AG10803 (cell line): ENCODE results near the gene VWA3A.
"Not testable (repeated sequence)": the region's sequence is repeated elsewhere in the genome, so short reads cannot be mapped to it uniquely, and the experiment has no call there.

ENCODE experiments used
- DNase-seq: peaks from one replicate; pipeline ENCODE4 v3.0.0; 2010; ENCODE audit warnings: low read depth
- H3K4me3 ChIP-seq: 2 replicates; pipeline ENCODE4 v1.5.1; 2011; ENCODE audit warnings: mild to moderate bottlenecking, low read length, control low read depth
- CTCF ChIP-seq: conservative IDR thresholded peaks from 2 replicates; pipeline ENCODE4 v1.5.1; 2011; ENCODE audit warnings: mild to moderate bottlenecking, low read length, control low read depth, inconsistent platforms

VWA3A gene, protein sequence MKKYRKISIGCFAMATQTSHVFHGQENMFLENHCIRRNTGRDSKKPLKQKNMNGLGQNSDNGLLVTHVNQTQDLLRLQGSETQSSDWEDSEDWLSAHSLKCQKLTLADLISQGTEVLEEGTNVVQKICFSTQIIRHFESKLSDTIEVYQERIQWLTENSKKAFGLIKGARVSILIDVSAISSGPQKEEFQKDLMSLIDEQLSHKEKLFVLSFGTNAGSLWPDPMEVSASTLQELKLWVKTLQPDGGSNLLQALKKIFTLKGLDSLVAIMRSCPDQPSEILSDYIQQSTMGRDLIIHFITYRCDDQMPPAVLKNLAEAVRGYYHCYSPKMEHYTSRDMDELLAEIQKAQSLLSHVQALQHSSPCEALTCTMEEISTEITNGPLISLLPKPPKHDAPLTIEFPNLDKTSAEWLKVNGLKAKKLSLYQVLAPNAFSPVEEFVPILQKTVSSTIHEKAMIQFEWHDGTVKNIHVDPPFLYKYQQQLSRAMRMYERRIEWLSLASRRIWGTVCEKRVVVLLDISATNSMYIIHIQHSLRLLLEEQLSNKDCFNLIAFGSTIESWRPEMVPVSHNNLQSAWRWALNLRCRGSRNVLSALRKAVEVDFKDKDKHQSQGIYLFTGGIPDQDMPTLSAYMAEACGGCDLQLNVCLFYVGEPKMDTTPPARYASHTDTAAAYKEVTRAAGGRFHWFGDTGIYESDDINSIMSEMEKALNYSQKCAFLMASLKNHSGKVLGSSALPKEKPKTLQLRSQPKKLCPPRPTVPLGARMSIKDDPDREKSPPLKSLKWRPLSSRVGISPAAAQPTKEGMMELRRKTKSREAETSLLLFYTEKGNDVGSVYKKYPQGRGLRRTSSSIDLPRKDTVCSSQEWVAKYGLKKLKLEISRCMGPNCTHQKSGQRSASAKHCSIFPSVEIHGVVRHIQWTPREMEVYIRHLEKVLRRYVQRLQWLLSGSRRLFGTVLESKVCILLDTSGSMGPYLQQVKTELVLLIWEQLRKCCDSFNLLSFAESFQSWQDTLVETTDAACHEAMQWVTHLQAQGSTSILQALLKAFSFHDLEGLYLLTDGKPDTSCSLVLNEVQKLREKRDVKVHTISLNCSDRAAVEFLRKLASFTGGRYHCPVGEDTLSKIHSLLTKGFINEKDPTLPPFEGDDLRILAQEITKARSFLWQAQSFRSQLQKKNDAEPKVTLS

GRCh38 chr16:22092143-22092933 lies at the start of gene VWA3A:
Gene VWA3A, plus strand, starts transcription at chr16:22092541. Its CDS starts 97 bp downstream, at chr16:22092638.
- TF ChIP-seq CTCF, result no peak
- peak within 1 kb of the TSS; percentile 20 for H3K4me3 ChIP-seq
- peak; percentile 82 for DNase-seq

GRCh38 chr16:22043882-22044281 lies 48.5 kb upstream of the VWA3A start:
- not testable (repeated sequence) for H3K4me3 ChIP-seq, DNase-seq

DNA sequence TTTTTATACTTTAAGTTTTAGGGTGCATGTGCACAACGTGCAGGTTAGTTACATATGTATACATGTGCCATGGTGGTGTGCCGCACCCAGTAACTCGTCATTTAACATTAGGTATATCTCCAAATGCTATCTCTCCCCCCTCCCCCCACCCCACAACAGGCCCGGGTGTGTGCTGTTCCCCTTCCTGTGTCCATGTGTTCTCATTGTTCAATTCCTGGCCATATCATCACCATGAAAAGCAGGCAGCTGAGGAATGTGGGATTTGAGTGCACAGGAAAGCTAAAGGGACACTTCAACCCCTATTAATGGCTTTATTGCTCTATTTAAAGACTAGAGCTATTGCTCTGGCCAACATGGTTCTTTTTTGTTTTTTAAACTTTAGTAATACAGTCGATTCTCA lies 46.5 kb upstream of the VWA3A start:
- H3K4me3 ChIP-seq, DNase-seq: not testable (repeated sequence)

DNA sequence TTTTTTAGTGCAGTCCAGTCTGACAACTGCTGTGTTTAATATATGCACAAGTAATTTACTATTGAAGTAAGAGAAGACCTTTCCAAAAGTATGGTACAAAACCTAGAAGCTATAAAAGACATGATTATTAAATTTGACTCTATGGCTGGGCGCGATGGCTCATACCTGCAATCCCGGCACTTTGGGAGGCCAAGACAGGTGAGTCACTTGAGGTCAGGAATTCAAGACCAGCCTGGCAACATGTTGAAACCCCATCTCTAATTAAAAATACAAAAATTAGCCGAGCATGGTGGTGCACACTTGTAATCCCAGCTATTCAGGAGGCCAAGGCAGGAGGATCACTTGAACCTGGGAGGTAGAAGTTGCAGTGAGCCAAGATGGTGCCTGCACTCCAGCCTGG lies 41.4 kb upstream of the VWA3A start:
- no peak for DNase-seq
- no peak overlapping the region for H3K4me3 ChIP-seq
- TF ChIP-seq CTCF, result no peak

- DNase-seq, result no peak
- no peak for TF ChIP-seq CTCF
- no peak overlapping the region for H3K4me3 ChIP-seq
Measured at GRCh38 chr16:22052980-22053379, 39.4 kb upstream of the VWA3A start.

GRCh38 chr16:22053921-22054341 lies 38.4 kb upstream of the VWA3A start:
- no peak overlapping the region for H3K4me3 ChIP-seq
- TF ChIP-seq CTCF, result no peak
- no peak for DNase-seq

DNA sequence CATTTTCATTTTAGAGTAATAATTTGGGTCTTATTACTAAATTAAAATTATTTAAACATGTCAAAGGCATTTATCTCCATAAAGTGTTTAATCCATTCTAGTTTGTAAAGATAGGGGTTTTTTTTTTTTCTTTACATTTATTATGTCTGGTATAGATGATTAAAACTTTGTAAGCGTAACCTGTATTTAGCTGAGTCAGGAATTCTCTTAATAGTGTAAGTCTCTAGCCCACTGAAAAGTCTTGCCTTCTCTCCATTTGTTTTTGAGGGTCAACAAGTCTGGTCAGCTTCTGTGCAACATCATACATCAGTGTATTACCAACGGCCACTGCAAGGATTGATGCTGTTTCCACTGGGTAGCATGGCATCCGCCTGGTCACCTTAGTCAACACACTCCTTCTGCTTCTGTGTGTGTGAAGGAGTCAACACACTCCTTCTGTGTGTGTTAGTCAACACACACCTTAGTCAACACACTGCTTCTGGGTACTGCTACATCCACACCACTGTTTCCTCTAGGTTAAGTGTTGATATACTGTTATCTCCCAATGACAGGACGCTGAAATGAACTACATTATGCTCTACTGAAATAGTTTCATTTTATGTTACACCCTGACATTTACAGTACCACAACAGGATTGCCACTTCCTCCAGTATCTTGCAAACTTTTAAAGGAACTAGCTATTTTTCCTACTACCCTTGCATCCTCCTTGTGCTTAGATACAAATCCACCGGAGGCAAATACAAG lies 37.3 kb upstream of the VWA3A start:
- no peak overlapping the region for H3K4me3 ChIP-seq
- TF ChIP-seq CTCF, result no peak
- DNase-seq, result no peak
